GM18502 (cell line): ENCODE measurements around the gene CPA2.
"Not testable (repeated sequence)": the region's sequence is repeated elsewhere in the genome, so short reads cannot be mapped to it uniquely, and the experiment has no call there.

ENCODE experiments used
- ATAC-seq: cut with Tn5 transposase; IDR thresholded peaks from one replicate; pipeline ENCODE4 v1.9.1; 2021; ENCODE audit warnings: mild to moderate bottlenecking; ENCODE audit not compliant: unreplicated experiment, poor library complexity

The CPA2 gene

GRCh38 chr7:130249626-130250025, 17.0 kb upstream of the CPA2 start:
- ATAC-seq: not testable (repeated sequence)

DNA sequence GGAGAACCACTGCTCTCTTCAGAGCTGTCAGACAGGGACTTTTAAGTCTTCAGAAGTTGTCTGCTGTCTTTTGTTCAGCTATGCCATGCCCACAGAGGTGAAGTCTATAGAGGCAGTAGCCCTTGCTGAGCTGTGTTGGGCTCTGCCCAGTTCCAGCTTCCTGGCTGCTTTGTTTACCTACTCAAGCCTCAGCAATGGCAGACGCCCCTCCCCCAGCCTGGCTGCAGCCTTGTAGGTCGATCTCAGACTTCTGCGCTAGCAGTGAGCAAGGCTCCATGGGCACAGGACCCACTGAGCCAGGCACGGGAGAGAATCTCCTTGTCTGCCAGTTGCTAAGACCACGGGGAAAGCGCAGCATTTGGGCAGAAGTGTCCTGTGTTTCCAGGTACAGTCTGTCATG, 12.1 kb upstream of the CPA2 start:
- no peak for ATAC-seq

DNA sequence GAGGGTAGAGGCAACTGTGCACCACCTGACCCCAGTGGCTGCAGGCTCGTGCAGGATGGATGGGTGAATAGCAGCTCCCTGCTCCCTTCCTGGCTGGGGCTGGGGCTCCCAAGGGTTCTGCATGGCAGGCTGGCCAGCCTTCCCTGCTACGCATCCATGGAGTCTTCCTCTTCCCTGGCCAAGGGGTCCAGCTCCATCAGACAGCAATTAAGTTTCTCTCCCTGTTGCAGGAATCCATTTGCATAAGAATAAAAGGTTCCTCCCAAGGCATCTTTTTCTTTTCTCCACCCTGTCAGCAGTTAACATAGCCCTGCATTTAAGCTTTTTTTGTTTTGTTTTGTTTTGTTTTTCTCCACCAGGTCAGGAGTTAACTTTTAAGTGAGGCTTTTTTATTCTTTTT, 10.0 kb upstream of the CPA2 start:
- no peak for ATAC-seq

GRCh38 chr7:130258494-130259078, 8.1 kb upstream of the CPA2 start:
- no peak for ATAC-seq

GRCh38 chr7:130262448-130262847, 4.2 kb upstream of the CPA2 start:
- ATAC-seq: no peak

GRCh38 chr7:130263130-130263529, 3.5 kb upstream of the CPA2 start:
- no peak for ATAC-seq

DNA sequence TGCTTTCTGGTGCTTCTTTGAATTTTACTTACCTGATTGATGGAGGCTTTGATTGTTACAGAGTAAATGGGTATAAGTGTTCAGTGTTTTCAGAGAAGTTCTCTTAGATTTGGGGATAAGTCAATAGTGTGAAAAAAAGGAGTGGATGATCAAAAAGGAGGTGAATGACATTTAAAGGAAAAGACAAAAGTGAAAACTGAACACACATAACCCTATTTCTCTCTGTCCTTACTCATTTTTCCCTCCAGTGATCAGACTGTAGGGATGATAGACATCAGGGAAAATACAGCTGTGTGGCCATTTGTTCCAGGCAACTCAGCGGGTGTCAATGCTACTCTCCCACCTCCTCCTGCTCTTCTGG, 278 bp downstream of the CPA2 start:
- ATAC-seq: no peak

- ATAC-seq: no peak
These were observed 2.0 kb downstream of the CPA2 start for GRCh38 chr7:130268463-130269317.

- no peak for ATAC-seq
These were observed 2.6 kb downstream of the CPA2 start for GRCh38 chr7:130269318-130269694.

DNA sequence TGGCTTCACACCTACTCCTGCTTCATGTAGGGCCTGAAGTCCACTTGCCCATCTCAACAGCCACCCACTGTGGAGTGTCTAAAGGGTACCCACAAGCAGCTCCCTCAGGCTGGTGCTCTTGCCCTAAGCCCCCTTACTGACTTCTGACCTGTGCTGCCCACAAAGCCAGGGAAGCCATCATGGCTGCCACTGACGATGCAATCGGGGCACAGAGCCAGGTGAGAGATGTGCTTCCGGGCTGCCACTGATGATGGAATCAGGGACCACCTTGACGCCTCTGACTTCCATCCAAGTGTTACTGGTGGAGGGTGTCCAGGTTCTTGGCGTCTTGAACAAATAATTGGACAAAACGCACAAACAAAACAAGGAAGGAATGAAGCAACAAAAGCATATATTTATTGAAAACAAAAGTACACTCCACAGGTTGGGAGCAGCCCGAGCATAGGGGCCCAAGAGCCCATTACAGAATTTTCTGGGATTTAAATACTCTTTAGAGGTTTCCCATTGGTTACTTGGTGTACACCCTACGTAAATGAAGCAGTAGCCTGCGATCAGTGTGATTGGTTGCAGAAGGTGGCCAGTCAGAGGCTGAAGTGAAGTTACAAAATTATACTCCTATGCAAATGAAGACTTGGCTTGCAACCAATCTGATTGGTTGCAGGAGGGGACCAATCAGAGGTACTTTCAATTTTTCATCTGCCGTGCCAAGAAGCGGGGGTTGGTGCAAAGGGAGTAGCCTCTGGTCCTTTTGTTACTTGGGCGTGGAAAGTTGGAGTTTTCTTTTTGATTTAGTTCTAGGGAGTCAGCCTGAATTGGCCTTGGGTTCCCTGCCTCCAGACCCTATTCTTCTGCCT, 4.5 kb downstream of the CPA2 start:
- no peak for ATAC-seq

GRCh38 chr7:130272381-130273080, 5.9 kb downstream of the CPA2 start:
- ATAC-seq: no peak

DNA sequence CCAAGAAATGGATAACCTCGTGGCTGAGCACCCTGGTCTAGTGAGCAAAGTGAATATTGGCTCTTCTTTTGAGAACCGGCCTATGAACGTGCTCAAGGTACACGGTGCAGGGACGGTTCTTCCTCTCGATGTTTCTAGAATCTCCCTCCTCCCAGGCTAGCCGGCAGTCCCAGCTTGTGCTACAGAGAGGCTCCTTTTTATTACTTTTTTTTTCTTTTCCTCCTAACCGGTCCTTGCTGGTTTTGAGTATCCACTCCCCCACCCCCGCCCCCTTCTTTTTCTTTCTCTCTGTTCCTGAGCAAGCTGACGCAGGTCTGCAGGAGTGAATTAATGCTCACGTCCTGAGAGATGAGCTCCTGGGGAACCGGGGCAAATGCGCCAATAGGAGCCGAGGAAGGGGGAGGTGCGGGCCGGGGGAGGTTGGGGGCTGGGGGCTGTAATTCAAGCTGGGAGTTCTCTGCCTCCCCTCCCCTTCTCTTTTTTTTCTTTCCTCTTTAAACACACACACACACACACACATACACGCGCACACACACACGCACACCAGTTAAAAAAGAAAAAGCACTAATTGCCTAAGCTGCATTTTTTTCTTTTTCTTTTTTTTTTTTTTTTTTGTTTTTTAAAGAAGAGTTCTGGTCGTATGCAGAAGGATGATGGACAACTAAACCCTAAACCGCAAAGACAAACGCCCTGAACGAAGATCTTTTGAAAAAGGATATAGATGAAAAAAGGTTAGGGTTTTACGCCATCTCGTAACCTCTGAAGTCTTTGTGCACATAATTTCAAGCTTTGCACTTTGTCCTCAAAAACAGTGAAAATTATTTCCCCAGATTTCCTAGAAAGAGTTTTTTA, 6.6 kb downstream of the CPA2 start:
- no peak for ATAC-seq

GRCh38 chr7:130273933-130274255, 7.2 kb downstream of the CPA2 start:
- no peak for ATAC-seq

GRCh38 chr7:130274296-130274695, 7.6 kb downstream of the CPA2 start:
- no peak for ATAC-seq

GRCh38 chr7:130274983-130275591, 8.4 kb downstream of the CPA2 start:
- no peak for ATAC-seq

DNA sequence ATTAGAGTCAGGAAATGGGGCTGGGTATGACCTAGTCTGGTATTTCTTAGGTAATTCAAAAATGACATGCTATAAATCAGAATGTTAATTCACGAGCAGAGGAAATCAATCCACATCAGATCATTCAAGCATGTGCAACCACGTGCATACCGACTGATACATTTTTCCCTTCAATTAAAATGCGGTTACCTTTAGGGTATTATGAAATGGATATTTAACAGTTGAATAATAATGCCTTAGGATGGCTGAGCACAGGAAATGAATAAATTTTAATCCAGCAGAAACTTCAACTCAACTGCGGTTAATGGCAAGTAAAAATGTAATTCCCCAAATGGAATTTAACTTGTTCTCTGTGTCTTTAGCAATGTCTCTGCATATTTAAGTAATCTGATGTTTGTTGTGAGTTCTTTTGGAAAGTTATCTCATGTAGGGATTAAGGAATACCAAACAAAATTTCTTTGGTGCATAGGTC, 9.2 kb downstream of the CPA2 start:
- no peak for ATAC-seq

DNA sequence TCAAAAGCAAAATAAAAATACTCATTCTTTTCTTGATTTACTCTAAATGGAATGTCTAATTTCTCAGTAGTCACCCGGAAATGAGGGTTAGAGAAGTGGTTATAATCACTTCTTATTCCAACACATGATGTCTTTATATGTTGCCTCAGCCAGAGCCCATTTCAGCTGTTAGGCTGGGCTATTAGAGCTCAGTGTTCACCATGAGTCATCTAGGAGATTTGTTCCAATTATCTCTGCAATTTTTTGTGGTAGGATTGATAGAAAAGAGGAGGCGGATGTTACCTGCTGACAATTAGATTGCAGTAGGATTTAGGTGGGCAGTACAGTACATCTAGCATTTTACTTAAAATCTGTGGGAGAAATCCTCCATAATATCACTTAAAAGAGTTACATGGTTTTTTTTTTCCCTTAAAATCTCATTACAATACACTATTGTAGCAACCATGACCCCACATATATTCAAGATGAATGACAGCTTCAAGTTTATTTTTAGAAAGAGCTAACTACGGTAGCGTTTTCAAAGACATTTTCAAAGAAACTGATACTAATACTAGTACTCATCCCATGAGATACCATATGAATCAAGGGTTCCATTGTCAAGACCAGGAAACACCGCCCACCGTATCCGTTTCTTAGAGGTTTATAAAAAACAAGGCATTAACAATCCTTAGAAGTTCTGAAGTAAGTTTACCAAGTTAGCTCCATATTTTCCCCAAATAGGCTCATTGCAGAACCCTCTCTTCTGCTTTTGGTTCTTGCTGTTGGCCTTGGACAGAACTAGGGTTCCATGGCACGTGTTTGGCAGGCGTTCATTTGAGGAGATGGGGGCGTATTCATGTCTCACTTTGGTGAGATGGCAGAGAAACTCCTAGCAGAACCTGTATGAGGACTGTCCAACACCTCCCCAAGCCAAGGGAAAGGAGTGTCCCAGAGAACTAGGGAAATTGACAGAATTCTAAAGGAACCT, 10.4 kb downstream of the CPA2 start:
- no peak for ATAC-seq
